OCI-M2 (cell line): ENCODE measurements around the gene NPRL2.

Source experiments
- DNase-seq: peaks from one replicate; lab custom pipeline; 2025; ENCODE audit not compliant: unreplicated experiment; lab: John Stamatoyannopoulos, UW

Gene NPRL2

DNA sequence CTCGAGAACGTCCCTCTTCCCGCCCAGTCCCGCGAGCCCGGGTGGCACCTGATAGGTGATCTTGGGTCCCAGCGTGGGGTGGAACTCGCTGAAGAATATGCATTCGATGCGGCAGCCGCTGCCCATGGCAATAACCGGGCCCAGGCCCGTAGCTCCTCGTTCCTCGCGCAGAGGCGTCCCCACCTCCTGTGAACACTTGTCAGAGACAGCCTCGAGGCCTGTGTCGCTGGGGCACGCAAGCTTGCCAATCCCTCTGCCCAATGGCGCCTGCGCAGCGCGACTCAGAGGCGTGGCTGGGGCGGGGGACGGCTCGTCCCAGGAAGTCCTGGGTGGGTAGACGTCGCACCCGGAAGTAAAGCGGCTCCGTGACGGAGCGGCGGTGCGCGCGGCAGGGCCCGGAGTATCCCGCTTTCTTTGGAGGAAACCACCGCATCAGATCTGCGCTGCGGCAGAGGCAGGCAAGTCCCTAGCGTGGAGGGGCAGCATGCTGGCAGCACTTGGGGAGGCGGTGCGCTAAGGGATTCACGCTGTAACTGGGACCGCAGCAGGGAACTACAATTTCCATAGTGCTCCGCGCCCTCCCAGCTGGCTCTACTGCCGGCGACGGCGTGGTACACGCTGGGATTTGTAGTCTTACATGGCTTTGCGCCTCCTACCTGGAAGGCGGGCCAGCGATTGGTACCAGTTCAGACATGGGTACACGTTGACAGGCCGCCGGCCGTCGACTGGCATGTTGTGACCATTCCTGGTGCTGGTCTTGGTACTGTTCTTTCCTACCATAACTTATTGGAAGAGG is at the start of gene NPRL2, which contains the start of gene CYB561D2:
TSS of gene NPRL2 (minus strand) at position 249 of the 796 bp plus-strand sequence. CDS start at position 126, 123 bp downstream.
TSS of gene CYB561D2 (plus strand) at position 336 of the 796 bp plus-strand sequence. CDS start 572 bp downstream, outside the sequence.
- peak; percentile 85 for DNase-seq

DNA sequence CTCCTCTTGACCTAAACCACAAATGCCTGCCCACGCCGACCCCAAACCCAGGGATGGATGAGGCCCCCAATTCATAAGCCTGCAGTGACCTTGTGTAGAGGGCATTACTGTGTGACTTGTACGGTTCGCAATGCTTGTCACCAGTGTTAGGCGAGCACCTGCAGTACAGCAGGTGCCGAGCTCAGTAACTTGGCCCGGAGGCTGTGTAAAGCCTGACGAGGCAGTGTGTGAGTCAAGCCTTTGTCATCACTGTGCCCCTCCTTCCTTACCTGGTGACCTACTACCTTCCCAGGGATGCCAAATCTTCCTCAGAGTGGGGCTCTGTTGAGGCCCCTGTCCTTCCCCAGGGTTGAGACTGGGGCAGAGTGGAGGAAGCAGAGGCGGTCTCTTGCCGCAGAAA is 45.9 kb upstream of the NPRL2 start:
- no peak for DNase-seq

- DNase-seq = no peak
These were observed 44.7 kb upstream of the NPRL2 start for GRCh38 chr3:50395070-50395860.

GRCh38 chr3:50393061-50393460 is 42.5 kb upstream of the NPRL2 start:
- DNase-seq = no peak

- no peak for DNase-seq
These were observed 41.6 kb upstream of the NPRL2 start for GRCh38 chr3:50392101-50392715.

- no peak for DNase-seq
These were observed 40.1 kb upstream of the NPRL2 start for GRCh38 chr3:50390508-50391224.

GRCh38 chr3:50389414-50389767 is 38.8 kb upstream of the NPRL2 start:
- no peak for DNase-seq

- DNase-seq = no peak
These were observed 38.3 kb upstream of the NPRL2 start for GRCh38 chr3:50388720-50389413.

DNA sequence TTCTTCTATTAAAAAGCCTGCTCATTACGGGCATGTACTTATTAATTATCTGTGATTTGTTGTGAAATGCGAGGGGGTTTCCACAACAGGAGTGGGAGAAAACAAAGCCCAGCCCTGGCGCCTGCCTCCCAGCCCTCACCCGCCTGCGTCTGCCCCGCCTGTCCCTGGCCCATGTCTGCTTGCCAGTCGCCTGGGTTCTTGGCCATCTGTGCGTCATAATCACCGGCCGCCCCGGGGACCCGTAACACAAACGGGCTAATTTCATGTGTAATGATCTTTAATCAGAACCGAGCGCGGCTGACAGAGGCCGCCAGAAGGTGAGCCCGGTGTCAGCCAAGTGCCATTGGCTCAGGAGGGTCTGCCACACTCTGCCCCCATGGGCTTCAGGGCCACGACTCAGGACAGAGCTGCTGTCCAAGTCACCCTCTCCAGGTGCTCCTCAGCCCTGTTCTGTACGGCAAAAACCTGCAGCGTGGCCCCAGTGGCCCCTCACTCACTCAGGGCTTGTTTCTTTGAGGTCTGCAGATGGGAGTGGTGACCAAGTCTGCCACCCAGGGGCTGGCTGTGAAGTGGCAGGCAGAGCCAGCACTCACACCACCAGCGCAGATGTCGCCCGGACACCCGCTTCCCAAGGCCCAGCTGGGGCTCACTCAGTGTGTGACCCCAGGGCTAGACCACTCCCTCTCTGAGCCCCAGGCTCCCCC is 37.6 kb upstream of the NPRL2 start:
- no peak for DNase-seq

GRCh38 chr3:50385754-50386153 is 35.2 kb upstream of the NPRL2 start:
- DNase-seq = no peak

DNA sequence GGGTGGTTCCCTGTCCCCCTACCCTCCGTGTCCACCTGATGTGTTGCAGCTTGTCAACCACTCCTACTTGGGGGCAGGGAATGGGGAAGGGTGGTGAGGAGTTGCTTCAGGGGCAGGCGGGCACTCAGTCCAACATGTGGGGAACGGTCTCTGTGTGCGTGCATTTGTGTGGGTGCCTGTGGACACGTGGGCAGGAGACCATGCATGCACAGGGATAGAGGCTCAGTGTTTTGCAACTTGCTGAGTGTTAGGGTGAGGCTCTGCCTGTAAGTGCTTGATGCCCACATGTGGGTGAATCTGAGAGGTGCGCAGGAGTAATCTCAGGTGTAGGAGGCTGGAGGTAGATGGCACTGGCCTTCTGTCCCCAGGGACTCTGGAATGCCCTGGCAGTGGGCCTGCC is 33.2 kb upstream of the NPRL2 start:
- no peak for DNase-seq

DNA sequence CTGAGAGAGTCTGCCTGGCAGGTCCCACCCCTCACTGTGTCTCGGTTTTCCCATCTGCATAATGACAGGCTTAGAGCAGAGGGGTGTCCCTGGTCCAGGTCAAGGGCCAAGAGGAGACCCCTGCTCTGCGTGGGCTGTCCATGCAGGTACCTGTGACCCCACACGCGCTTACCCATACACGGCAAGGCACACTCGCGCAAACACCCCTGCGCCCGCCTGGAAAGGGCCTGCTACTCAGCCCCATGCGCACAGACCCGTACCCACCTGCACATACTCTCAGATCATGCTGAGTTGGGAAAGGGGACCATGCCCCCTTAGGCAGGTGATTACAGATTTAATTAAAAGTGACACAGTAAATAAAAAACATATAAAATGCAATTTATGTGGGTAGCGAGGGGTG is 32.1 kb upstream of the NPRL2 start:
- no peak for DNase-seq

DNA sequence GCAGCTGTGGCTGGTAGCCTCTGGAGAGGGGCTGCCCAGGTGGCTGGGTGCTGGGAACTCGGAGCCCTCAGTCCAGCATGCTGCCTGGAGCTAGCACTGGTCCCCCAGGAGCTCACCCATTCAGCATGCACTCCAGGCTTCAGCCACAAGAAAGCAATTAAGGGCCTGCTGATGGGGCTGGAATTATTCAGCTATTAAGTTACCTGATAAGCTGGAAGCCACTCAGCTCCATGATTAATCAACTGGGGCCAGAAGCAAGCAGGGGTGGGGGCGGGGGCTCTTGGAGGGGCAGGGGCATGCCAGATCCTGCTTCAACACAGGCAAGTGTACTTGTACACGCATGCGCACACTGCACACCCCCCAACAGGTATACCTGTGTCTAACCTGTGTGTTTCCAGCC is 30.8 kb upstream of the NPRL2 start:
- no peak for DNase-seq

- no peak for DNase-seq
These were observed 30.0 kb upstream of the NPRL2 start for GRCh38 chr3:50380405-50381085.

DNA sequence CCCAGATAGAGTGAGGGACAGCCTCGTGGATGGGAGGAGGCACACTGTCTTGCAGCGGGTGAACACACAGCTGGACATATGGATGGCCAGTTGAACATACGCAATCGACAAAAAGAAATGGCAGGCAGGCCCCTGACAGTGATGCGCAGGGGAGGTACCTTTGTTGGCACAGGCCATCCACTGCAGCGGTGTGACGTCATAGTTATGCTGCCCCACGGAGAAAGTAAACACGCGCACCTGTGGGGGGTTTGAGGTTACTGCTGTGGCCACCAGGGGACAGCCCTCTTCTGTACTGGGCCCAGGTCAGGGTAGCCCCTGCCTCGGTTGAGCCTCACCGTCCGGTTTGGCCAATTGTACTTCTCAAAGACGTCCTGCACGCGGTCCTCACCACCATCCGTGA is 28.2 kb upstream of the NPRL2 start:
- no peak for DNase-seq

DNA sequence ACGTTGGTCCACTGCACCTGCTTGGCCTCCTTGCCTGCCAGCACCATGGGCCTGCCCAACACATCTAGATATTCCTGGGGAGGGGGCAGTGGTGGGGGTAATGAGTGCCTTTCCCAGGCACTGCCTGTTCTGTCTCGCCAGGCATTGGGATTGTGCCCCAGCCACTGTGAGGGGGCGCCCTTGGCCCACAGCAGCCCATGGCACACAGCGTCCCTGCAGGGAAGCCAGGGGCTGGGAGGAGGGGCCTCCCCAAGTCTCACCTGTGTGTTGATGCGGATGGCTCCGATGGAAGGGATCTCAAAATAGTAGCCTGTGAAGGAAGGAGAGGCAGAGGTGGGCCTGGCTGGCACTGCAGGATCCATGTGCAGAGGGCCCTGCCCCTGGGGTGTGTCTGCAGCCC is 27.4 kb upstream of the NPRL2 start:
- no peak for DNase-seq

DNA sequence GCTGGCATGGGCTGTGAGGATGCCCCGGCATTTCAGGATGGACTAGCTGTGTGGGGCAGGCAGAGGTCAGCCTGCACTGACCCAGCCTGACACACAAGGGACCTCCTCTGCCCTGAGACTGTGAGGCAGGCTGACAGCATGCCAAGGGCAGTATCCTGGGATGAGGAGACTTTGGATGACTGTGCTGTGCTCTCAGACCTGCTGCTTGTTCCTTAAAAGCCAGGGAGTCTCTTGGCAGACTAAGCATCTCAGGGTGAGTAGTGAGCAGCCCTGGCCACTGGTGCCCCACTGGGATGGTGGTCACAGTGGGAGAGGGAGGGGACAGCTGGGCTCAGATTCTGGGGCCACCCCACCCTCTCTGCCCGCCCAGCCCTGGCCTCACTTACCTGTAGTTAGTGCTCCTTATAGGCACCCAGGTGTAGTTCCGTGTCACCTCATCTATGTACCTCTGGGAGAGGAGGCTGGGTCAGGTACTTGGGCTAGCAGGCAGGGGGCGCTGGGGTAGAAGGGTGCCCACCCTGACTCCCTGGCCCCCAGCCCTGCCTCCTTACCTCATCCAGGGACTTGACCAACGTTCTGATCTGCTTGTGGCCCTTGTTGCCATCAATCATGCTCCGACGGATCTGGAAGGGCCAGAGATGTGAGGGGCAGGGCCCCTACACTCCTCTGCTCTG is 24.8 kb upstream of the NPRL2 start:
- DNase-seq = no peak

GRCh38 chr3:50374363-50375257 is 24.0 kb upstream of the NPRL2 start:
- DNase-seq = no peak
